ENCODE data around the gene GALNT2. TPM values are rescaled to one million over a fixed set of nuclear protein-coding genes. Genes with fewer than 3 reads are reported as not detected.

GALNT2 gene
- total and polyA plus RNA-seq, 10 donors = 7.9 to 44.8 (median 36.9) TPM

GRCh38 chr1:230108580-230108979 lies 41.5 kb downstream of the GALNT2 start:
- intact Hi-C loops (cut with DNase I; ENCODE audit: low total_unique reads) = no loop called here
- DNase-seq = no peak
- no peak for TF ChIP-seq POLR2AphosphoS5 (IDR thresholded peaks at IDR 0.05)
- no peak for TF ChIP-seq CTCF (IDR thresholded peaks at IDR 0.05 in 8 of 11, conservative IDR thresholded peaks at IDR 0.05 in 3 of 11)
- TF ChIP-seq POLR2A (IDR thresholded peaks at IDR 0.05) = no peak
- Histone ChIP-seq H3K9me3 (no peaks in the 10 kb centered on the region), H3K27me3 (replicated peaks in 1 of 7) (no peaks in the 10 kb centered on the region), H3K4me1 (peaks cover 33 to 90% (median 70%) of the 10 kb centered on the region in 6 donors), H3K27ac (no peak overlapping the region), H3K4me3 (no peak overlapping the region), H3K36me3 (peaks cover 0 to 4% (median 0%) of the 10 kb centered on the region in 6 donors)
- WGBS, 5 donors = 90 to 97% (median 93%) methylated on average over 12 of the region's 12 CpGs

- Histone ChIP-seq H3K27ac (peak overlapping the region in 2 of 8 donors; percentile 39 to 63), H3K9me3 (no peaks in the 10 kb centered on the region), H3K27me3 (replicated peaks in 1 of 7) (no peaks in the 10 kb centered on the region), H3K4me3 (no peak overlapping the region), H3K36me3 (peaks cover 0 to 8% (median 0%) of the 10 kb centered on the region in 6 donors), H3K4me1 (peaks cover 31 to 90% (median 66%) of the 10 kb centered on the region in 6 donors)
- no peak for TF ChIP-seq POLR2A (IDR thresholded peaks at IDR 0.05)
- no peak for TF ChIP-seq CTCF (IDR thresholded peaks at IDR 0.05 in 8 of 11, conservative IDR thresholded peaks at IDR 0.05 in 3 of 11)
- intact Hi-C loops (cut with DNase I; ENCODE audit: low total_unique reads) = no loop called here
- WGBS, 5 donors = 88 to 96% (median 89%) methylated on average over 11 of the region's 11 CpGs
- DNase-seq = no peak
Measured at GRCh38 chr1:230109066-230109465, 42.0 kb downstream of the GALNT2 start.

GRCh38 chr1:230109895-230110667 lies 43.0 kb downstream of the GALNT2 start:
- Histone ChIP-seq H3K4me1 (peaks cover 22 to 84% (median 59%) of the 10 kb centered on the region in 6 donors), H3K9me3 (no peaks in the 10 kb centered on the region), H3K4me3 (no peak overlapping the region), H3K27ac (peak overlapping the region in 4 of 8 donors; percentile 21 to 63 (median 42)), H3K27me3 (replicated peaks in 1 of 7) (no peaks in the 10 kb centered on the region), H3K36me3 (peaks cover 0 to 16% (median 0%) of the 10 kb centered on the region in 6 donors)
- peak; percentile 85 for DNase-seq
- intact Hi-C loops (cut with DNase I; ENCODE audit: low total_unique reads) = no loop called here
- 39 to 55% (median 51%) methylated on average over 11 of the region's 11 CpGs for WGBS, 5 donors
- peak in 2 of 3 donors; percentile 51 to 77 for TF ChIP-seq POLR2AphosphoS5 (IDR thresholded peaks at IDR 0.05)
- TF ChIP-seq CTCF (IDR thresholded peaks at IDR 0.05 in 8 of 11, conservative IDR thresholded peaks at IDR 0.05 in 3 of 11) = no peak

- no peak overlapping the region for H3K4me3 ChIP-seq
- no peak for TF ChIP-seq POLR2A (IDR thresholded peaks at IDR 0.05)
- no peak for TF ChIP-seq POLR2AphosphoS5 (IDR thresholded peaks at IDR 0.05)
- no peak for TF ChIP-seq CTCF (IDR thresholded peaks at IDR 0.05 in 8 of 11, conservative IDR thresholded peaks at IDR 0.05 in 3 of 11)
- no peak for DNase-seq
- H3K27ac ChIP-seq = no peak overlapping the region
- intact Hi-C loops (cut with DNase I; ENCODE audit: low total_unique reads) = no loop called here
- peaks cover 15 to 75% (median 50%) of the 10 kb centered on the region in 6 donors for H3K4me1 ChIP-seq
- peaks cover 0 to 19% (median 0%) of the 10 kb centered on the region in 6 donors for H3K36me3 ChIP-seq
- H3K27me3 ChIP-seq (replicated peaks in 1 of 7) = no peaks in the 10 kb centered on the region
- no peaks in the 10 kb centered on the region for H3K9me3 ChIP-seq
- 92 to 98% (median 93%) methylated on average over 6 to 8 of the region's 8 CpGs for WGBS, 5 donors
Measured at GRCh38 chr1:230110971-230111370, 43.9 kb downstream of the GALNT2 start.

Measured in spleen (tissue), 11 donors.